ENCODE measurements around the gene PRKCA. TPM values are rescaled to one million over a fixed set of nuclear protein-coding genes. Genes with fewer than 3 reads are reported as not detected.
A peak's percentile ranks its signal among the peaks of the same experiment; 100 is the strongest.
"Not testable (repeated sequence)": the region's sequence is repeated elsewhere in the genome, so short reads cannot be mapped to it uniquely, and the experiment has no call there.

The PRKCA gene
- total RNA-seq, 1 donor from 2014 or later: 80.1 TPM

DNA sequence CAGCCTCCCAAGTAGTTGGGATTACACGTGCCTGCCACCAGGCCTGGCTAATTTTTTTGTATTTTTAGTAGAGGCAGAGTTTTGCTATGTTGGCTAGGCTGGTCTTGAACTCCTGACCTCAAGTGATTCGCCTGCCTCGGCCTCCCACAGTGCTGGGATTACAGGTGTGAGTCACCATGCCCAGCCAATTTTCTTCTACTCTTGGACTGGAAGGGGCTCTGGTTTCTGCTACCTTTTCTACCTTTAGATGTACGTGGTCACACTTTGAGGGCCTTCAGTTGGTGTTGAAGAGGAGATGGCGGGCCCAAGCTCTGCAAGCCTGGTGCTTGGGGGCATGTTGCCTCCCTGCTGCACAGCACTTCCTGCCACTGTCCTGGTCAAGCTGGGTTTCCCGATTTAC, 173.6 kb downstream of the PRKCA start:
- Mint-ChIP-seq H3K4me1 (ENCODE audit: unreplicated experiment) (peaks cover 35% of the 10 kb centered on the region), H3K36me3 (ENCODE audit: unreplicated experiment) (peaks cover 8% of the 10 kb centered on the region), H3K9me3 (ENCODE audit: unreplicated experiment) (no peaks in the 10 kb centered on the region), H3K27ac (ENCODE audit: unreplicated experiment) (peak overlapping the region; percentile 38), H3K27me3 (ENCODE audit: unreplicated experiment) (no peaks in the 10 kb centered on the region), H3K4me3 (ENCODE audit: unreplicated experiment) (no peak overlapping the region)
- DNase-seq (ENCODE audit: extremely low spot score, unreplicated experiment): no peak
- TF ChIP-seq, protein P1, sequence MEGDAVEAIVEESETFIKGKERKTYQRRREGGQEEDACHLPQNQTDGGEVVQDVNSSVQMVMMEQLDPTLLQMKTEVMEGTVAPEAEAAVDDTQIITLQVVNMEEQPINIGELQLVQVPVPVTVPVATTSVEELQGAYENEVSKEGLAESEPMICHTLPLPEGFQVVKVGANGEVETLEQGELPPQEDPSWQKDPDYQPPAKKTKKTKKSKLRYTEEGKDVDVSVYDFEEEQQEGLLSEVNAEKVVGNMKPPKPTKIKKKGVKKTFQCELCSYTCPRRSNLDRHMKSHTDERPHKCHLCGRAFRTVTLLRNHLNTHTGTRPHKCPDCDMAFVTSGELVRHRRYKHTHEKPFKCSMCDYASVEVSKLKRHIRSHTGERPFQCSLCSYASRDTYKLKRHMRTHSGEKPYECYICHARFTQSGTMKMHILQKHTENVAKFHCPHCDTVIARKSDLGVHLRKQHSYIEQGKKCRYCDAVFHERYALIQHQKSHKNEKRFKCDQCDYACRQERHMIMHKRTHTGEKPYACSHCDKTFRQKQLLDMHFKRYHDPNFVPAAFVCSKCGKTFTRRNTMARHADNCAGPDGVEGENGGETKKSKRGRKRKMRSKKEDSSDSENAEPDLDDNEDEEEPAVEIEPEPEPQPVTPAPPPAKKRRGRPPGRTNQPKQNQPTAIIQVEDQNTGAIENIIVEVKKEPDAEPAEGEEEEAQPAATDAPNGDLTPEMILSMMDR (IDR thresholded peaks at IDR 0.05): no peak

DNA sequence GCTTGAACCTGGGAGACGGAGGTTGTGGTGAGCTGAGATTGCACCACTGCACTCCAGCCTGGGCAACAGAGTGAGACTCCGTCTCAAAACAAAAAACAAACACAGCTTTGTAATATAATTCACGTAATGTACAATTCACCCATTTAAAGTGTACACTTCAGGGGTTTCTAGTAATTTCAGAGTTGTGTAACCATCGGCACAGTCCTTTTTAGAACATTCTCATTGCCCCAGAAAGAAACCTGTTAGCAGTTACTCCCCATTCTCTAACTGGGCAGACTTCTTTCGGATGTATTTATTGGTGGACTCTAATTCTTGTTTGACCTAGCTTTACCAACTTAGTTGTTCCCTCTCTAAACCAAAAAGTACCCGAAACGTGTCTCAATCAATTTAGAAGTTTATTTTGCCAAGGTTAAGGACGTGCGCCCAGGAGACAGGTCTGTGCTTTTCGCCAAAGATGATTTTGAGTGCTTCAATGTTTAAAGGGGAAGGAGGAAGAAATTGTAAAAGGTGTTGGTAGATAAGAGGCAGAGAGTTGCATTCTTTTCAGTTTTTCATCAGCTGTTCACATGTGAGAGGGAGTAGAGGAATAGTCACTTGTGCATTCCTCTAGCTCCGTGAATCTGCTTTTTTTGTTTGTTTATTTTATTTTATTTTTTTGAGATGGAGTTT, 175.3 kb downstream of the PRKCA start:
- peaks cover 8% of the 10 kb centered on the region for H3K36me3 Mint-ChIP-seq (ENCODE audit: unreplicated experiment)
- H3K4me3 Mint-ChIP-seq (ENCODE audit: unreplicated experiment): no peak overlapping the region
- no peaks in the 10 kb centered on the region for H3K9me3 Mint-ChIP-seq (ENCODE audit: unreplicated experiment)
- no peaks in the 10 kb centered on the region for H3K27me3 Mint-ChIP-seq (ENCODE audit: unreplicated experiment)
- no peak for DNase-seq (ENCODE audit: extremely low spot score, unreplicated experiment)
- peaks cover 24% of the 10 kb centered on the region for H3K4me1 Mint-ChIP-seq (ENCODE audit: unreplicated experiment)
- TF ChIP-seq, protein P1 (IDR thresholded peaks at IDR 0.05): no peak
- H3K27ac Mint-ChIP-seq (ENCODE audit: unreplicated experiment): no peak overlapping the region

GRCh38 chr17:66479230-66479889, 176.9 kb downstream of the PRKCA start:
- not testable (repeated sequence) for H3K36me3 Mint-ChIP-seq (ENCODE audit: unreplicated experiment); H3K27ac Mint-ChIP-seq (ENCODE audit: unreplicated experiment); H3K27me3 Mint-ChIP-seq (ENCODE audit: unreplicated experiment); DNase-seq (ENCODE audit: extremely low spot score, unreplicated experiment); H3K9me3 Mint-ChIP-seq (ENCODE audit: unreplicated experiment); H3K4me3 Mint-ChIP-seq (ENCODE audit: unreplicated experiment)
- peaks cover 22% of the 10 kb centered on the region for H3K4me1 Mint-ChIP-seq (ENCODE audit: unreplicated experiment)

- no peak overlapping the region for H3K4me3 Mint-ChIP-seq (ENCODE audit: unreplicated experiment)
- no peaks in the 10 kb centered on the region for H3K9me3 Mint-ChIP-seq (ENCODE audit: unreplicated experiment)
- DNase-seq (ENCODE audit: extremely low spot score, unreplicated experiment): no peak
Observed at GRCh38 chr17:66480243-66480642, 177.8 kb downstream of the PRKCA start.

DNA sequence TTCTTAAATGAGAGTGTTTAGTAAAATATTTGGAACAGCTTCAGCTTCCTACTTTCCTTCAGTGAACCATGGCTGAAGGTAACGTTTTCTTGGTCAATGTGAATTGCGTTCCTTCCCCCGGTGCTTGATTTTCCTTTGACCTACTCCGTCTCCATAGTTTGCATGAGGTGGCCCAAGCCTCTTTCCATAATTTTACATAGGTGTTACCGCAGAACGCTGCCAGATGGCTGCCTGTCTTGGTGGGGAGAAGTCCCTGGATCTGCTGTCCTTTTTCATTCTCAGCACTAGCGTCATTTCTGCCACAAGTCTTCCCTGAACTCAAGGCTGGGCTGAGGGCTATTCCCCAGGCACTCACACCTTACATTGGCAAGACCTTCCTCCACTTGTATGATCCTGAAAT, 178.4 kb downstream of the PRKCA start:
- Mint-ChIP-seq H3K27me3 (ENCODE audit: unreplicated experiment) (no peaks in the 10 kb centered on the region), H3K4me3 (ENCODE audit: unreplicated experiment) (no peak overlapping the region), H3K4me1 (ENCODE audit: unreplicated experiment) (peaks cover 27% of the 10 kb centered on the region), H3K36me3 (ENCODE audit: unreplicated experiment) (peaks cover 5% of the 10 kb centered on the region), H3K9me3 (ENCODE audit: unreplicated experiment) (no peaks in the 10 kb centered on the region), H3K27ac (ENCODE audit: unreplicated experiment) (no peak overlapping the region)
- DNase-seq (ENCODE audit: extremely low spot score, unreplicated experiment): no peak
- TF ChIP-seq, protein P1 (IDR thresholded peaks at IDR 0.05): no peak

More at GRCh38 chr17:66480243-66480642, 177.8 kb downstream of the PRKCA start:
- H3K27ac Mint-ChIP-seq (ENCODE audit: unreplicated experiment): no peak overlapping the region
- H3K36me3 Mint-ChIP-seq (ENCODE audit: unreplicated experiment): peaks cover 5% of the 10 kb centered on the region
- no peaks in the 10 kb centered on the region for H3K27me3 Mint-ChIP-seq (ENCODE audit: unreplicated experiment)
- H3K4me1 Mint-ChIP-seq (ENCODE audit: unreplicated experiment): peaks cover 23% of the 10 kb centered on the region
- TF ChIP-seq, protein P1 (IDR thresholded peaks at IDR 0.05): no peak

All from osteocyte (in vitro differentiated cells).